Thoracic aorta (tissue), 2 donors: ENCODE results near the gene UBR1. TPM values are rescaled to one million over a fixed set of nuclear protein-coding genes. Genes with fewer than 3 reads are reported as not detected.
A peak's percentile ranks its signal among the peaks of the same experiment; 100 is the strongest.

Experiments used
- ATAC-seq: fragments of 150-250 bp; one replicate; pipeline ENCODE4 v1.8.0; 2017; ENCODE audit warnings: low read depth; ENCODE audit not compliant: insufficient number of reproducible peaks, low FRiP score
- DNase-seq: peaks from one replicate; pipeline ENCODE4 v3.0.0-alpha.2; 2020; ENCODE audit warnings: low spot score
- H3K27ac ChIP-seq, 2 donors: fragments of 200-600 bp; sonication (generic); 1 replicate in 1 of 2; 2 replicates in 1 of 2; pipeline ENCODE4 v1.5.1; 2016; ENCODE audit warnings: mild to moderate bottlenecking in 2 of 2, moderate library complexity in 2 of 2
- H3K27me3 ChIP-seq: fragments of 200-600 bp; sonication (generic); replicated peaks from 2 replicates; pipeline ENCODE4 v1.6.0; 2016; ENCODE audit warnings: mild to moderate bottlenecking; ENCODE audit not compliant: insufficient read depth
- H3K36me3 ChIP-seq: fragments of 200-600 bp; sonication (generic); one replicate; pipeline ENCODE4 v1.5.1; 2016
- H3K4me1 ChIP-seq, 2 donors: fragments of 200-600 bp; sonication (generic); 1 replicate in 1 of 2; 2 replicates in 1 of 2; pipeline versions ENCODE4 v1.5.1 to v1.6.0; 2016; ENCODE audit warnings: low read depth in 2 of 2, mild to moderate bottlenecking in 1 of 2; ENCODE audit not compliant: control insufficient read depth in 1 of 2
- H3K4me3 ChIP-seq: fragments of 200-600 bp; sonication (generic); 2 replicates; pipeline ENCODE4 v1.5.1; 2016; ENCODE audit warnings: mild to moderate bottlenecking
- H3K9me3 ChIP-seq: fragments of 200-600 bp; sonication (generic); 2 replicates; pipeline ENCODE4 v1.5.1; 2016
- total RNA-seq, 2 donors: library from RNA; depleted of rRNA; stranded (reverse); fragments of >200 nt; gene quantifications; one replicate each; pipeline versions ENCODE4 v1.1.0 to v1.2.3, GENCODE V29; 2016
- TF ChIP-seq, protein P1 (sequence below): fragments of 200-600 bp; sonication (generic); IDR thresholded peaks from one replicate; pipeline ENCODE4 v1.5.1; 2019; ENCODE audit warnings: antibody characterized with exemption

The UBR1 gene
- total RNA-seq, 2 donors from 2014 or later, result 30.6 to 70.4 TPM

- Histone ChIP-seq H3K36me3 (no peaks in the 10 kb centered on the region), H3K27me3 (no peaks in the 10 kb centered on the region), H3K4me1 (peaks cover 13 to 29% of the 10 kb centered on the region in 2 donors), H3K9me3 (no peaks in the 10 kb centered on the region), H3K27ac (no peak overlapping the region), H3K4me3 (no peak overlapping the region)
- ATAC-seq (no peak), DNase-seq (no peak)
- TF ChIP-seq, protein P1, sequence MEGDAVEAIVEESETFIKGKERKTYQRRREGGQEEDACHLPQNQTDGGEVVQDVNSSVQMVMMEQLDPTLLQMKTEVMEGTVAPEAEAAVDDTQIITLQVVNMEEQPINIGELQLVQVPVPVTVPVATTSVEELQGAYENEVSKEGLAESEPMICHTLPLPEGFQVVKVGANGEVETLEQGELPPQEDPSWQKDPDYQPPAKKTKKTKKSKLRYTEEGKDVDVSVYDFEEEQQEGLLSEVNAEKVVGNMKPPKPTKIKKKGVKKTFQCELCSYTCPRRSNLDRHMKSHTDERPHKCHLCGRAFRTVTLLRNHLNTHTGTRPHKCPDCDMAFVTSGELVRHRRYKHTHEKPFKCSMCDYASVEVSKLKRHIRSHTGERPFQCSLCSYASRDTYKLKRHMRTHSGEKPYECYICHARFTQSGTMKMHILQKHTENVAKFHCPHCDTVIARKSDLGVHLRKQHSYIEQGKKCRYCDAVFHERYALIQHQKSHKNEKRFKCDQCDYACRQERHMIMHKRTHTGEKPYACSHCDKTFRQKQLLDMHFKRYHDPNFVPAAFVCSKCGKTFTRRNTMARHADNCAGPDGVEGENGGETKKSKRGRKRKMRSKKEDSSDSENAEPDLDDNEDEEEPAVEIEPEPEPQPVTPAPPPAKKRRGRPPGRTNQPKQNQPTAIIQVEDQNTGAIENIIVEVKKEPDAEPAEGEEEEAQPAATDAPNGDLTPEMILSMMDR, result no peak
These were observed 190.1 kb downstream of the UBR1 start for GRCh38 chr15:42915654-42916315.

- ATAC-seq (no peak), DNase-seq (no peak)
- H3K4me1 ChIP-seq, result peaks cover 13 to 29% of the 10 kb centered on the region in 2 donors
- H3K36me3 ChIP-seq, result no peaks in the 10 kb centered on the region
- no peaks in the 10 kb centered on the region for H3K27me3 ChIP-seq
- peak overlapping the region; percentile 29 for H3K4me3 ChIP-seq
- no peaks in the 10 kb centered on the region for H3K9me3 ChIP-seq
- no peak overlapping the region for H3K27ac ChIP-seq
- TF ChIP-seq, protein P1, result no peak
These were observed 190.9 kb downstream of the UBR1 start for GRCh38 chr15:42914728-42915497.

DNA sequence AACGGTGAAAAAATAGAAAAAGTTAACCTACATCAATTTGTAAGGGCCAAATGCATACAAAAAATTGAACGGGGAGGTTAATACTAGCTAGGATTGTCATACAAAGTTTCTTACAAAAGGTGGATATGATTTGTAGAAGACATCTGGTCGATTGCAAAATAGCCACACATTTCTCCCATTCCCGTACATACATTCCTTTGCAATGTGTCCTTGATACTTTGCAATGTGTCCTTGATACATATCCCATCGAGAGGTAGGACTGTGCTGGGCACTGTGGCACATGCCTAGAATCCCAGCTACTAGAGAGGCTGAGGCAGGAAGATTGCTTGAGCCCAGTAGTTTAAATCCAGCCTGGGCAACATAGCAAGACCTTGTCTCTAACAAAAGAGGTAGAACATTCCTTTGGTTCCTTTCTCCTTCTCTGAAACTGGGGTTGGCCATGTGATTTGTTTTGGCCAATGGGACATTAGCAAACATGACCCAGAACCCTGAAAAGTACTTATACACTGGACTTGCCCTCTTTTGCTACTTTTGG lies 194.7 kb downstream of the UBR1 start:
- no peak overlapping the region for H3K4me3 ChIP-seq
- no peaks in the 10 kb centered on the region for H3K27me3 ChIP-seq
- ATAC-seq (no peak), DNase-seq (no peak)
- H3K9me3 ChIP-seq, result no peaks in the 10 kb centered on the region
- H3K36me3 ChIP-seq, result no peaks in the 10 kb centered on the region
- H3K27ac ChIP-seq, result no peak overlapping the region
- TF ChIP-seq, protein P1, result no peak
- peaks cover 2 to 10% of the 10 kb centered on the region in 2 donors for H3K4me1 ChIP-seq

DNA sequence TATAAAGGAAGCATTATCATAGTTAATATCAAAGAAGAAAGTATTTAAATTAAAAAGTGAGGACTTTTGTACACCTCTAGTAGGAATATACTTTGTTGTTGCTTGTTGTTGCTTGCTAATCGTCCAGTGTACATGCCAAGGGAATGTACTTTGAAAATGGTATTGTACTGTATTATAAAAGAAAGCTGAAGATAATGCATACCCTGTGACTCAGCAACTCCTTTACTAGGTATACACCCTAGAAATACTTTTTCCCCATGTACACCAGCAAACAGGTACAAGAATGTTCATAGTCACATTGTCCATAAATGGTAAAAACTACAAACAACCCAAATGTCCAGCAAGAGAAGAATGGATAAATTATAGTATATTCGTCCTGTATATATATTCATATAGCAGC lies 197.3 kb downstream of the UBR1 start:
- no peak overlapping the region for H3K27ac ChIP-seq
- no peaks in the 10 kb centered on the region for H3K9me3 ChIP-seq
- H3K4me1 ChIP-seq, result peaks cover 3 to 5% of the 10 kb centered on the region in 2 donors
- TF ChIP-seq, protein P1, result no peak
- H3K4me3 ChIP-seq, result no peak overlapping the region
- no peak for DNase-seq
- no peaks in the 10 kb centered on the region for H3K36me3 ChIP-seq
- ATAC-seq, result no peak
- no peaks in the 10 kb centered on the region for H3K27me3 ChIP-seq
